HepG2 (cell line): Measurements from ENCODE around the gene RHEBL1. TPM values are rescaled to one million over a fixed set of nuclear protein-coding genes. Genes with fewer than 3 reads are reported as not detected.

Source experiments
- CSRNP2 ChIP-seq: sonication (generic); formaldehyde crosslinking; conservative IDR thresholded peaks from 2 replicates; pipeline ENCODE4 v1.8.0; 2022; ENCODE audit warnings: low read depth, missing genetic modification reagents
- TFE3 ChIP-seq: IDR thresholded peaks from 2 replicates; pipeline ENCODE4 v1.6.1; 2016
- ZNF232 ChIP-seq: sonication (generic); formaldehyde crosslinking; IDR thresholded peaks from 2 replicates; pipeline ENCODE4 v1.4.0; 2020; ENCODE audit warnings: missing genetic modification reagents, borderline replicate concordance
- ZNF800 ChIP-seq: sonication (generic); formaldehyde crosslinking; IDR thresholded peaks from 2 replicates; pipeline ENCODE4 v1.4.0; 2020; ENCODE audit warnings: missing genetic modification reagents
- polyA plus RNA-seq, 8 experiments: library from polyadenylated mRNA; depleted of rRNA in 3 of 8; stranded (reverse) in 7 of 8; unstranded in 1 of 8; fragments of >200 nt; fragmentation: Illumina TruSeq in 4 of 8; extraction: Trizol in 4 of 8; gene quantifications; 2 replicates each; pipeline versions ENCODE4 v1.2.1 to v1.2.3, GENCODE V29; 2011 to 2016; ENCODE audit warnings: low read depth in 4 of 8, missing spikeins in 1 of 8, mixed read lengths in 1 of 8; ENCODE audit not compliant: insufficient read depth in 1 of 8
- total RNA-seq, 5 experiments: library from RNA; depleted of rRNA; stranded (reverse); fragments of >200 nt; fragmentation: Illumina TruSeq; extraction: Trizol; gene quantifications; 2 replicates each; pipeline ENCODE4 v1.2.3, GENCODE V29; 2016; ENCODE audit warnings: low read depth in 1 of 5
- TF ChIP-seq, protein P1 (sequence below): sonication (generic); formaldehyde crosslinking; IDR thresholded peaks from 2 replicates; pipeline ENCODE4 v1.5.1; 2020; ENCODE audit warnings: mild to moderate bottlenecking, missing genetic modification reagents, moderate library complexity
- TF ChIP-seq, protein P2 (sequence below): sonication (generic); formaldehyde crosslinking; IDR thresholded peaks from 2 replicates; pipeline ENCODE4 v1.5.0; 2020; ENCODE audit warnings: missing genetic modification reagents
- TF ChIP-seq, protein P3 (sequence below): sonication (generic); formaldehyde crosslinking; IDR thresholded peaks from 2 replicates; pipeline ENCODE4 v1.4.0; 2020; ENCODE audit warnings: low read depth, missing genetic modification reagents

Gene RHEBL1
- total and polyA plus RNA-seq, 2 of the 13 experiments (the other 11 are each of a cell fraction or from before 2014, with no cell fraction given): 1.4 to 2.5 TPM

GRCh38 chr12:49092086-49092815 lies 22.5 kb upstream of the RHEBL1 start (continued):
- TF ChIP-seq ZNF800 (CRISPR knock-in tag): peak; percentile 88
- TF ChIP-seq CSRNP2 (CRISPR knock-in tag): no peak
- TF ChIP-seq, protein P1, sequence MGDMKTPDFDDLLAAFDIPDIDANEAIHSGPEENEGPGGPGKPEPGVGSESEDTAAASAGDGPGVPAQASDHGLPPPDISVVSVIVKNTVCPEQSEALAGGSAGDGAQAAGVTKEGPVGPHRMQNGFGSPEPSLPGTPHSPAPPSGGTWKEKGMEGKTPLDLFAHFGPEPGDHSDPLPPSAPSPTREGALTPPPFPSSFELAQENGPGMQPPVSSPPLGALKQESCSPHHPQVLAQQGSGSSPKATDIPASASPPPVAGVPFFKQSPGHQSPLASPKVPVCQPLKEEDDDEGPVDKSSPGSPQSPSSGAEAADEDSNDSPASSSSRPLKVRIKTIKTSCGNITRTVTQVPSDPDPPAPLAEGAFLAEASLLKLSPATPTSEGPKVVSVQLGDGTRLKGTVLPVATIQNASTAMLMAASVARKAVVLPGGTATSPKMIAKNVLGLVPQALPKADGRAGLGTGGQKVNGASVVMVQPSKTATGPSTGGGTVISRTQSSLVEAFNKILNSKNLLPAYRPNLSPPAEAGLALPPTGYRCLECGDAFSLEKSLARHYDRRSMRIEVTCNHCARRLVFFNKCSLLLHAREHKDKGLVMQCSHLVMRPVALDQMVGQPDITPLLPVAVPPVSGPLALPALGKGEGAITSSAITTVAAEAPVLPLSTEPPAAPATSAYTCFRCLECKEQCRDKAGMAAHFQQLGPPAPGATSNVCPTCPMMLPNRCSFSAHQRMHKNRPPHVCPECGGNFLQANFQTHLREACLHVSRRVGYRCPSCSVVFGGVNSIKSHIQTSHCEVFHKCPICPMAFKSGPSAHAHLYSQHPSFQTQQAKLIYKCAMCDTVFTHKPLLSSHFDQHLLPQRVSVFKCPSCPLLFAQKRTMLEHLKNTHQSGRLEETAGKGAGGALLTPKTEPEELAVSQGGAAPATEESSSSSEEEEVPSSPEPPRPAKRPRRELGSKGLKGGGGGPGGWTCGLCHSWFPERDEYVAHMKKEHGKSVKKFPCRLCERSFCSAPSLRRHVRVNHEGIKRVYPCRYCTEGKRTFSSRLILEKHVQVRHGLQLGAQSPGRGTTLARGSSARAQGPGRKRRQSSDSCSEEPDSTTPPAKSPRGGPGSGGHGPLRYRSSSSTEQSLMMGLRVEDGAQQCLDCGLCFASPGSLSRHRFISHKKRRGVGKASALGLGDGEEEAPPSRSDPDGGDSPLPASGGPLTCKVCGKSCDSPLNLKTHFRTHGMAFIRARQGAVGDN (CRISPR knock-in tag): peak; percentile 56
- TF ChIP-seq TFE3 (CRISPR knock-in tag): no peak
- TF ChIP-seq, protein P2, sequence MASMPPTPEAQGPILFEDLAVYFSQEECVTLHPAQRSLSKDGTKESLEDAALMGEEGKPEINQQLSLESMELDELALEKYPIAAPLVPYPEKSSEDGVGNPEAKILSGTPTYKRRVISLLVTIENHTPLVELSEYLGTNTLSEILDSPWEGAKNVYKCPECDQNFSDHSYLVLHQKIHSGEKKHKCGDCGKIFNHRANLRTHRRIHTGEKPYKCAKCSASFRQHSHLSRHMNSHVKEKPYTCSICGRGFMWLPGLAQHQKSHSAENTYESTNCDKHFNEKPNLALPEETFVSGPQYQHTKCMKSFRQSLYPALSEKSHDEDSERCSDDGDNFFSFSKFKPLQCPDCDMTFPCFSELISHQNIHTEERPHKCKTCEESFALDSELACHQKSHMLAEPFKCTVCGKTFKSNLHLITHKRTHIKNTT (CRISPR knock-in tag): no peak
- TF ChIP-seq, protein P3, sequence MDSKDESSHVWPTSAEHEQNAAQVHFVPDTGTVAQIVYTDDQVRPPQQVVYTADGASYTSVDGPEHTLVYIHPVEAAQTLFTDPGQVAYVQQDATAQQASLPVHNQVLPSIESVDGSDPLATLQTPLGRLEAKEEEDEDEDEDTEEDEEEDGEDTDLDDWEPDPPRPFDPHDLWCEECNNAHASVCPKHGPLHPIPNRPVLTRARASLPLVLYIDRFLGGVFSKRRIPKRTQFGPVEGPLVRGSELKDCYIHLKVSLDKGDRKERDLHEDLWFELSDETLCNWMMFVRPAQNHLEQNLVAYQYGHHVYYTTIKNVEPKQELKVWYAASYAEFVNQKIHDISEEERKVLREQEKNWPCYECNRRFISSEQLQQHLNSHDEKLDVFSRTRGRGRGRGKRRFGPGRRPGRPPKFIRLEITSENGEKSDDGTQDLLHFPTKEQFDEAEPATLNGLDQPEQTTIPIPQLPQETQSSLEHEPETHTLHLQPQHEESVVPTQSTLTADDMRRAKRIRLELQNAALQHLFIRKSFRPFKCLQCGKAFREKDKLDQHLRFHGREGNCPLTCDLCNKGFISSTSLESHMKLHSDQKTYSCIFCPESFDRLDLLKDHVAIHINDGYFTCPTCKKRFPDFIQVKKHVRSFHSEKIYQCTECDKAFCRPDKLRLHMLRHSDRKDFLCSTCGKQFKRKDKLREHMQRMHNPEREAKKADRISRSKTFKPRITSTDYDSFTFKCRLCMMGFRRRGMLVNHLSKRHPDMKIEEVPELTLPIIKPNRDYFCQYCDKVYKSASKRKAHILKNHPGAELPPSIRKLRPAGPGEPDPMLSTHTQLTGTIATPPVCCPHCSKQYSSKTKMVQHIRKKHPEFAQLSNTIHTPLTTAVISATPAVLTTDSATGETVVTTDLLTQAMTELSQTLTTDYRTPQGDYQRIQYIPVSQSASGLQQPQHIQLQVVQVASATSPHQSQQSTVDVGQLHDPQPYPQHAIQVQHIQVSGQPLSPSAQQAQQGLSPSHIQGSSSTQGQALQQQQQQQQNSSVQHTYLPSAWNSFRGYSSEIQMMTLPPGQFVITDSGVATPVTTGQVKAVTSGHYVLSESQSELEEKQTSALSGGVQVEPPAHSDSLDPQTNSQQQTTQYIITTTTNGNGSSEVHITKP: peak; percentile 88
- TF ChIP-seq ZNF232: peak; percentile 30; the same call in 1 of the 2 replicates
- TF ChIP-seq, all 625 proteins: peak for 35
